HG03432 (cell line): ENCODE measurements around the gene EOLA1.
"Not testable (repeated sequence)": the region's sequence is repeated elsewhere in the genome, so short reads cannot be mapped to it uniquely, and the experiment has no call there.

ENCODE experiments used
- ATAC-seq: cut with Tn5 transposase; IDR thresholded peaks from one replicate; pipeline ENCODE4 v1.9.1; 2021; ENCODE audit warnings: mild to moderate bottlenecking, moderate library complexity; ENCODE audit not compliant: unreplicated experiment

Gene EOLA1

GRCh38 chrX:149540621-149541520, at the start of gene EOLA1:
TSS of gene EOLA1 (plus strand) at chrX:149541012. CDS start at chrX:149545631, 4,619 bp downstream.
- ATAC-seq, result peak; percentile 81

GRCh38 chrX:149491812-149492211, 49.0 kb upstream of the EOLA1 start:
- no peak for ATAC-seq

- ATAC-seq, result no peak
Measured at GRCh38 chrX:149493567-149494562, 46.9 kb upstream of the EOLA1 start.

GRCh38 chrX:149494844-149495565, 45.8 kb upstream of the EOLA1 start:
- no peak for ATAC-seq

GRCh38 chrX:149495573-149496071, 45.2 kb upstream of the EOLA1 start:
- ATAC-seq, result no peak

- ATAC-seq, result no peak
Measured at GRCh38 chrX:149497054-149497453, 43.8 kb upstream of the EOLA1 start.

- ATAC-seq, result no peak
Measured at GRCh38 chrX:149497626-149498025, 43.2 kb upstream of the EOLA1 start.

GRCh38 chrX:149498767-149499166, 42.0 kb upstream of the EOLA1 start:
- ATAC-seq, result no peak

- no peak for ATAC-seq
Measured at GRCh38 chrX:149499766-149500165, 41.0 kb upstream of the EOLA1 start.

- ATAC-seq, result not testable (repeated sequence)
Measured at GRCh38 chrX:149502923-149503322, 37.9 kb upstream of the EOLA1 start.

- ATAC-seq, result peak; percentile 74
Measured at GRCh38 chrX:149503446-149503845, 37.4 kb upstream of the EOLA1 start.

- ATAC-seq, result peak; percentile 50
Measured at GRCh38 chrX:149504226-149504914, 36.4 kb upstream of the EOLA1 start.

GRCh38 chrX:149504915-149505651, 35.7 kb upstream of the EOLA1 start, which contains the start of gene IDS:
TSS of gene IDS (minus strand) at chrX:149505306. CDS start at chrX:149505137, 169 bp downstream.
- peak; percentile 79 for ATAC-seq

- no peak for ATAC-seq
Measured at GRCh38 chrX:149505671-149506070, 35.1 kb upstream of the EOLA1 start.

GRCh38 chrX:149506349-149506748, 34.5 kb upstream of the EOLA1 start:
- ATAC-seq, result no peak

- no peak for ATAC-seq
Measured at GRCh38 chrX:149508467-149508866, 32.3 kb upstream of the EOLA1 start.

- no peak for ATAC-seq
Measured at GRCh38 chrX:149510386-149510785, 30.4 kb upstream of the EOLA1 start.

- ATAC-seq, result no peak
Measured at GRCh38 chrX:149511081-149511480, 29.7 kb upstream of the EOLA1 start.

GRCh38 chrX:149512225-149512885, 28.5 kb upstream of the EOLA1 start:
- ATAC-seq, result peak; percentile 89
